Measurements from ENCODE around the gene RNF223.

Gene RNF223

DNA sequence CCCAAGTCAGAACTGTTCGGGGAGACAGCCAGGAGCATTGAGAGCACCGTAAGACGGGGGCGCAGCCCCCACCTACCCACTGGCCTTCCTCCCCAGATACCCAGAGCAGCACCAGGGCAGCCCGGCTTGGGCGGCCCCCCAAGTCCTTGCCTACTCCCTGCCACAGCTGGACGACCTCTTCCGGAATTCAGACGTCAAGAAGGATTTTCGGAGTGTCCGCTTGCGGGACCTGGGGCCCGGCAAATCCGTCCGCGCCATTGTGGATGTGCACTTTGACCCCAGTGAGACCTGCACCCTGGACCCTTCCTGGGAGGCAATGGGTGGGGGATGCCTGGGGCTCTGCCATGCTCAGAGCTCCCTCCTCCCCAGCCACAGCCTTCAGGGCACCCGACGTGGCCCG is 26.7 kb downstream of the RNF223 start:
- H3K4me2 ChIP-seq (ENCODE audit: low read length), result no peak overlapping the region
- DNase-seq, result no peak
- H3K36me3 ChIP-seq (ENCODE audit: control insufficient read depth, insufficient read depth, low read length), result peaks cover 9% of the 10 kb centered on the region
- no peak overlapping the region for H4K5ac ChIP-seq (ENCODE audit: low read length)
- H3K9ac ChIP-seq (ENCODE audit: low read length), result no peak overlapping the region
- H3K27ac ChIP-seq (ENCODE audit: low read depth, low read length), result no peak overlapping the region
- no peaks in the 10 kb centered on the region for H3K79me2 ChIP-seq (ENCODE audit: control insufficient read depth, insufficient read depth, low read length)
- no peak overlapping the region for H2BK5ac ChIP-seq (ENCODE audit: low read length)
- H4K8ac ChIP-seq (ENCODE audit: low read depth, low read length), result no peak overlapping the region
- H3K18ac ChIP-seq (ENCODE audit: low read length), result no peak overlapping the region
- no CpG with 5 or more reads among the region's 19 CpGs for WGBS (ENCODE audit: extremely low coverage, insufficient coverage, low lambda C conversion rate)
- no peaks in the 10 kb centered on the region for H3K4me1 ChIP-seq (ENCODE audit: control insufficient read depth, low read depth, low read length)
- H2BK15ac ChIP-seq (replicated peaks; ENCODE audit: low read depth), result no peak overlapping the region
- no peak overlapping the region for H2BK120ac ChIP-seq (ENCODE audit: low read depth, low read length)
- no peak overlapping the region for H2AK5ac ChIP-seq (ENCODE audit: low read length)
- no peak overlapping the region for H3K4ac ChIP-seq (ENCODE audit: low read depth, low read length)
- H3K23ac ChIP-seq (ENCODE audit: low read length), result no peak overlapping the region
- H3K27me3 ChIP-seq (ENCODE audit: insufficient read depth, low read length, poor library complexity), result no peaks in the 10 kb centered on the region
- no peak overlapping the region for H3K4me3 ChIP-seq (ENCODE audit: low read length)
- no peak overlapping the region for H3K56ac ChIP-seq (ENCODE audit: low read length)
- H3K79me1 ChIP-seq (ENCODE audit: low read length), result no peaks in the 10 kb centered on the region

DNA sequence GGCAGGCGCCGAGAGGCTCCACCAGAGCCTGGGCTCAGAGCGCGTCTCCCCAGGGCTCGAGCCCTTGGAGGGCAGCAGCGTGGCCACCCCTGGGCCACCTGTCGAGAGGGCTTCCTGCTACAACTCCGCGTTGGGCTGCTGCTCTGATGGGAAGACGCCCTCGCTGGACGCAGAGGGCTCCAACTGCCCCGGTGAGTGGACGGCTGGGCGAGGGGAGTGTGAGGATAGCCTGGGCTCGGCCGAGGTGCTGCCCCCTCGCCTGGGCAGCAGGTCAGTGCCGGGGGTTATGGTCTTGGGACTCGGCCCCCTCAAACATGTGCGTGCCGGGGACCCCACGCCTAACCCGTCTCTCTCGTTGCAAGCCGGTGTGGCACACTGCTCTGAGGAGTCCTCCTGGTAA is 27.3 kb downstream of the RNF223 start:
- no peak overlapping the region for H2BK5ac ChIP-seq (ENCODE audit: low read length)
- no peak for DNase-seq
- no peak overlapping the region for H4K5ac ChIP-seq (ENCODE audit: low read length)
- no peaks in the 10 kb centered on the region for H3K27me3 ChIP-seq (ENCODE audit: insufficient read depth, low read length, poor library complexity)
- H3K23ac ChIP-seq (ENCODE audit: low read length), result no peak overlapping the region
- no peak overlapping the region for H2BK120ac ChIP-seq (ENCODE audit: low read depth, low read length)
- H3K56ac ChIP-seq (ENCODE audit: low read length), result no peak overlapping the region
- H3K36me3 ChIP-seq (ENCODE audit: control insufficient read depth, insufficient read depth, low read length), result peaks cover 5% of the 10 kb centered on the region
- no peaks in the 10 kb centered on the region for H3K79me1 ChIP-seq (ENCODE audit: low read length)
- H3K4ac ChIP-seq (ENCODE audit: low read depth, low read length), result no peak overlapping the region
- H3K9ac ChIP-seq (ENCODE audit: low read length), result no peak overlapping the region
- no peak overlapping the region for H3K4me2 ChIP-seq (ENCODE audit: low read length)
- WGBS (ENCODE audit: extremely low coverage, insufficient coverage, low lambda C conversion rate), result no CpG with 5 or more reads among the region's 26 CpGs
- H3K18ac ChIP-seq (ENCODE audit: low read length), result no peak overlapping the region
- H3K4me3 ChIP-seq (ENCODE audit: low read length), result no peak overlapping the region
- H3K27ac ChIP-seq (ENCODE audit: low read depth, low read length), result no peak overlapping the region
- no peaks in the 10 kb centered on the region for H3K79me2 ChIP-seq (ENCODE audit: control insufficient read depth, insufficient read depth, low read length)
- no peak overlapping the region for H2BK15ac ChIP-seq (replicated peaks; ENCODE audit: low read depth)
- no peaks in the 10 kb centered on the region for H3K4me1 ChIP-seq (ENCODE audit: control insufficient read depth, low read depth, low read length)
- H2AK5ac ChIP-seq (ENCODE audit: low read length), result no peak overlapping the region
- H4K8ac ChIP-seq (ENCODE audit: low read depth, low read length), result no peak overlapping the region

DNA sequence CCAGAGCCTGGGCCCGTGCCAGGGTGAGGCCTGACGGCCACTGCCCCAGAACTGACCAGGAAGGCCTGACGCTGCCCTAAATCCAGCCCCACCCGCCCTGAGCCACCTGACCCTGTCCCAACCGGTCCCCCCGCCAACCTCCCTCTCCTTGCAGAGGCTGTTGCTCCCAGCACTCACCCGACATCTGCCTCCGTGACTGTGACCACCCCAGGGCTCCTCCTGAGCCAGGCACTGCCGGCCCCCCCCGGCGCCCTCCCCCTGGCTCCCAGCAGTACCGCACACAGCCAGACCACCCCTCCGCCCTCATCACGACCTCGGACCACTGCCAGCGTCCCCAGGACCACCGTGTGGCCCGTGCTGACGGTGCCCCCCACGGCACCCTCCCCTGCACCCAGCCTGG is 27.9 kb downstream of the RNF223 start:
- Histone ChIP-seq H2BK120ac (ENCODE audit: low read depth, low read length) (no peak overlapping the region), H3K56ac (ENCODE audit: low read length) (no peak overlapping the region), H2AK5ac (ENCODE audit: low read length) (no peak overlapping the region), H3K9ac (ENCODE audit: low read length) (no peak overlapping the region), H3K36me3 (ENCODE audit: control insufficient read depth, insufficient read depth, low read length) (peaks cover 5% of the 10 kb centered on the region), H3K4me3 (ENCODE audit: low read length) (no peak overlapping the region), H2BK15ac (replicated peaks; ENCODE audit: low read depth) (no peak overlapping the region), H3K27ac (ENCODE audit: low read depth, low read length) (no peak overlapping the region), H3K18ac (ENCODE audit: low read length) (no peak overlapping the region), H3K79me2 (ENCODE audit: control insufficient read depth, insufficient read depth, low read length) (no peaks in the 10 kb centered on the region), H3K79me1 (ENCODE audit: low read length) (no peaks in the 10 kb centered on the region), H3K4me2 (ENCODE audit: low read length) (no peak overlapping the region), H3K23ac (ENCODE audit: low read length) (no peak overlapping the region), H2BK5ac (ENCODE audit: low read length) (no peak overlapping the region), H3K4ac (ENCODE audit: low read depth, low read length) (no peak overlapping the region), H4K8ac (ENCODE audit: low read depth, low read length) (no peak overlapping the region), H4K5ac (ENCODE audit: low read length) (no peak overlapping the region), H3K27me3 (ENCODE audit: insufficient read depth, low read length, poor library complexity) (no peaks in the 10 kb centered on the region), H3K4me1 (ENCODE audit: control insufficient read depth, low read depth, low read length) (no peaks in the 10 kb centered on the region)
- WGBS (ENCODE audit: extremely low coverage, insufficient coverage, low lambda C conversion rate), result no CpG with 5 or more reads among the region's 20 CpGs
- DNase-seq, result no peak

DNA sequence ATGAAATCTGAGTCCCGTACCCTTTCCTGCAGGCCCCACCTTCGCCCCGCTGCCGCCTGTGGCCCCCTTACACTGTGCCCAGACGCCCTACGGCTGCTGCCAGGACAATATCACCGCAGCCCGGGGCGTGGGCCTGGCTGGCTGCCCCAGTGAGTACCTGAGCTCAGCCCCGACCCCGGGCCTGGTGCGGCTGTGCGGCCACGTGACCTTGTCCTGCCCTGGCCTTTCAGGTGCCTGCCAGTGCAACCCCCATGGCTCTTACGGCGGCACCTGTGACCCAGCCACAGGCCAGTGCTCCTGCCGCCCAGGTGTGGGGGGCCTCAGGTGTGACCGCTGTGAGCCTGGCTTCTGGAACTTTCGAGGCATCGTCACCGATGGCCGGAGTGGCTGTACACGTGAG is 29.0 kb downstream of the RNF223 start:
- H3K23ac ChIP-seq (ENCODE audit: low read length), result no peak overlapping the region
- no peak overlapping the region for H3K18ac ChIP-seq (ENCODE audit: low read length)
- no peak overlapping the region for H3K27ac ChIP-seq (ENCODE audit: low read depth, low read length)
- no peaks in the 10 kb centered on the region for H3K79me2 ChIP-seq (ENCODE audit: control insufficient read depth, insufficient read depth, low read length)
- no peak overlapping the region for H3K4me3 ChIP-seq (ENCODE audit: low read length)
- no peak overlapping the region for H3K4ac ChIP-seq (ENCODE audit: low read depth, low read length)
- DNase-seq, result no peak
- no peak overlapping the region for H3K4me2 ChIP-seq (ENCODE audit: low read length)
- no peaks in the 10 kb centered on the region for H3K4me1 ChIP-seq (ENCODE audit: control insufficient read depth, low read depth, low read length)
- no peaks in the 10 kb centered on the region for H3K27me3 ChIP-seq (ENCODE audit: insufficient read depth, low read length, poor library complexity)
- no CpG with 5 or more reads among the region's 23 CpGs for WGBS (ENCODE audit: extremely low coverage, insufficient coverage, low lambda C conversion rate)
- H3K79me1 ChIP-seq (ENCODE audit: low read length), result no peaks in the 10 kb centered on the region
- no peak overlapping the region for H2BK15ac ChIP-seq (replicated peaks; ENCODE audit: low read depth)
- no peak overlapping the region for H2BK5ac ChIP-seq (ENCODE audit: low read length)
- H4K8ac ChIP-seq (ENCODE audit: low read depth, low read length), result no peak overlapping the region
- no peak overlapping the region for H3K56ac ChIP-seq (ENCODE audit: low read length)
- H3K36me3 ChIP-seq (ENCODE audit: control insufficient read depth, insufficient read depth, low read length), result peaks cover 5% of the 10 kb centered on the region
- H2AK5ac ChIP-seq (ENCODE audit: low read length), result no peak overlapping the region
- H4K5ac ChIP-seq (ENCODE audit: low read length), result no peak overlapping the region
- H2BK120ac ChIP-seq (ENCODE audit: low read depth, low read length), result no peak overlapping the region
- no peak overlapping the region for H3K9ac ChIP-seq (ENCODE audit: low read length)

DNA sequence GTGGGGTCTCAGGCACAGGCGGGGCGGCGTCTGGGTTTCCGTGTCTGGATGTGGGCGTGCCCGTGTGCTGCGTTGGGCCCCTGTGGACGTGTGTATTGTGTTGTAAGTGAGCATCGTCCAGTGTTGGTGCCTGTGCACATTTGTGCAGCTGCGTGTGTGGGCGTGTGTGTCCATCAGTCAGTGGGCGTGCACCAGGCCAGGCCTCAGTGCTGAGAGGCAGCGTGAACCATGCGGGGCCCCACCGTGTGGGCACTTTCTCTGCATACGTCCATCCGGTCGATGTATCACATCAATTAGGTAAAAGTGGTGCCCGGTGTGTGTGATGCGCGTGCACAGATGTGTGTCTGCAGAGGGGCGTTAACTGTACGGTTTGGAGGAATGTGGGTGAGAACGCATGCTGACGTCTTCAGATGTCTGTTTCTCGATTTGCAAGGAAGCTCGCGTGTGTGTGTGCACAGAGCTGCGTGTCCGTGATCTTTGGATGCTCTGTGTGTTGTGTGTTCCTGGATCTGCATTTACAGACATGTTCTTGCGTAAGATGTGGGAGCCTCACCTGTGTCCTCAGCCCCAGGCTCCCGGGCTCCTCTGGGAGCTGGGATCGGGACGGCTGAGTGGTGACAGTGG is 29.5 kb downstream of the RNF223 start:
- Histone ChIP-seq H3K56ac (ENCODE audit: low read length) (no peak overlapping the region), H3K4me2 (ENCODE audit: low read length) (no peak overlapping the region), H4K5ac (ENCODE audit: low read length) (no peak overlapping the region), H2BK15ac (replicated peaks; ENCODE audit: low read depth) (no peak overlapping the region), H2BK5ac (ENCODE audit: low read length) (no peak overlapping the region), H3K4me3 (ENCODE audit: low read length) (no peak overlapping the region), H3K18ac (ENCODE audit: low read length) (no peak overlapping the region), H3K9ac (ENCODE audit: low read length) (no peak overlapping the region), H3K79me2 (ENCODE audit: control insufficient read depth, insufficient read depth, low read length) (no peaks in the 10 kb centered on the region), H3K4ac (ENCODE audit: low read depth, low read length) (no peak overlapping the region), H4K8ac (ENCODE audit: low read depth, low read length) (no peak overlapping the region), H3K4me1 (ENCODE audit: control insufficient read depth, low read depth, low read length) (no peaks in the 10 kb centered on the region), H2BK120ac (ENCODE audit: low read depth, low read length) (no peak overlapping the region), H3K36me3 (ENCODE audit: control insufficient read depth, insufficient read depth, low read length) (peaks cover 5% of the 10 kb centered on the region), H2AK5ac (ENCODE audit: low read length) (no peak overlapping the region), H3K27me3 (ENCODE audit: insufficient read depth, low read length, poor library complexity) (no peaks in the 10 kb centered on the region), H3K79me1 (ENCODE audit: low read length) (no peaks in the 10 kb centered on the region), H3K27ac (ENCODE audit: low read depth, low read length) (no peak overlapping the region), H3K23ac (ENCODE audit: low read length) (no peak overlapping the region)
- DNase-seq, result no peak
- no CpG with 5 or more reads among the region's 34 CpGs for WGBS (ENCODE audit: extremely low coverage, insufficient coverage, low lambda C conversion rate)

DNA sequence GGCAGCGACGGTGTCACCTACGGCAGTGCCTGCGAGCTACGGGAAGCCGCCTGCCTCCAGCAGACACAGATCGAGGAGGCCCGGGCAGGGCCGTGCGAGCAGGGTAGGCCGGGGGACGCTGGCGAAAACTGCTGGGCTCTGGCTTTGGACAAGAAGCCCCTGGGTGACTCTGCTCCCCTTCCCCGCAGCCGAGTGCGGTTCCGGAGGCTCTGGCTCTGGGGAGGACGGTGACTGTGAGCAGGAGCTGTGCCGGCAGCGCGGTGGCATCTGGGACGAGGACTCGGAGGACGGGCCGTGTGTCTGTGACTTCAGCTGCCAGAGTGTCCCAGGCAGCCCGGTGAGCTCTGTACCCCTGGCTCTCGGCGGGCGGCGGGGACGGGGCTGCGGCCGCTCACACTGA is 30.2 kb downstream of the RNF223 start:
- H3K23ac ChIP-seq (ENCODE audit: low read length), result no peak overlapping the region
- H3K56ac ChIP-seq (ENCODE audit: low read length), result no peak overlapping the region
- no peak overlapping the region for H4K8ac ChIP-seq (ENCODE audit: low read depth, low read length)
- H2BK5ac ChIP-seq (ENCODE audit: low read length), result no peak overlapping the region
- H3K36me3 ChIP-seq (ENCODE audit: control insufficient read depth, insufficient read depth, low read length), result peaks cover 5% of the 10 kb centered on the region
- H2BK15ac ChIP-seq (replicated peaks; ENCODE audit: low read depth), result no peak overlapping the region
- no peak overlapping the region for H3K9ac ChIP-seq (ENCODE audit: low read length)
- no peak overlapping the region for H3K4ac ChIP-seq (ENCODE audit: low read depth, low read length)
- H3K4me3 ChIP-seq (ENCODE audit: low read length), result no peak overlapping the region
- no peaks in the 10 kb centered on the region for H3K79me1 ChIP-seq (ENCODE audit: low read length)
- H3K27ac ChIP-seq (ENCODE audit: low read depth, low read length), result no peak overlapping the region
- H2BK120ac ChIP-seq (ENCODE audit: low read depth, low read length), result no peak overlapping the region
- WGBS (ENCODE audit: extremely low coverage, insufficient coverage, low lambda C conversion rate), result no CpG with 5 or more reads among the region's 33 CpGs
- no peak for DNase-seq
- H3K18ac ChIP-seq (ENCODE audit: low read length), result no peak overlapping the region
- no peaks in the 10 kb centered on the region for H3K79me2 ChIP-seq (ENCODE audit: control insufficient read depth, insufficient read depth, low read length)
- H3K4me2 ChIP-seq (ENCODE audit: low read length), result no peak overlapping the region
- H3K27me3 ChIP-seq (ENCODE audit: insufficient read depth, low read length, poor library complexity), result no peaks in the 10 kb centered on the region
- no peak overlapping the region for H2AK5ac ChIP-seq (ENCODE audit: low read length)
- H4K5ac ChIP-seq (ENCODE audit: low read length), result no peak overlapping the region
- no peaks in the 10 kb centered on the region for H3K4me1 ChIP-seq (ENCODE audit: control insufficient read depth, low read depth, low read length)

All from mesendoderm (in vitro differentiated cells).